Gastrocnemius medialis (tissue), 4 donors: ENCODE measurements around the gene PDE8A.

Experiments used
- POLR2A ChIP-seq, 2 donors: fragments of 450-650 bp; IDR thresholded peaks; one replicate each; pipeline ENCODE4 v1.6.1; 2017; ENCODE audit warnings: antibody characterized with exemption in 2 of 2, mild to moderate bottlenecking in 2 of 2, moderate library complexity in 2 of 2
- TF ChIP-seq, protein P1 (sequence below), 5 experiments: fragments of 450-650 bp in 3 of 5; fragments of 200-600 bp in 2 of 5; sonication (generic) in 2 of 5; IDR thresholded peaks in 4 of 5; conservative IDR thresholded peaks in 1 of 5; 1 replicate in 4 of 5; 2 replicates in 1 of 5; pipeline ENCODE4 v1.5.1; 2016 to 2019; ENCODE audit warnings: antibody characterized with exemption in 5 of 5, mild to moderate bottlenecking in 3 of 5, moderate library complexity in 3 of 5

DNA sequence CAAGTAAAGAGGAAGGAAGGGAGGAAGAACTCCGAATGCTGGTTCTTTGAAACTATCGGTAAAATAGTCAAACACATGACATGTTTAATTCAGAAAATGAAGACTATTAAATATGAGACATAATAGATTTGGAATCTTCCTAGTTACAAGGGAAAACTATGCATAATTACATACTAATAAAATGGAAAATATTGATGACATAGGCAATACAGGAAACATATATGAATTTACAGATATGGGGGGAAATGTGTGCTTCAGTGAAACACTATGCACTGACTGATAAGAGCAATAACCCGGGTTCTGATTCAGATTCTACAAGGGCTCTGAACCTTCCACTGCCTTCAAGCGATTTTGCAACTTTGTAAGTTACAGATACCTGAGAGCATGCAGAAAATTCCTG is 185.9 kb downstream of the PDE8A start:
- TF ChIP-seq, protein P1, sequence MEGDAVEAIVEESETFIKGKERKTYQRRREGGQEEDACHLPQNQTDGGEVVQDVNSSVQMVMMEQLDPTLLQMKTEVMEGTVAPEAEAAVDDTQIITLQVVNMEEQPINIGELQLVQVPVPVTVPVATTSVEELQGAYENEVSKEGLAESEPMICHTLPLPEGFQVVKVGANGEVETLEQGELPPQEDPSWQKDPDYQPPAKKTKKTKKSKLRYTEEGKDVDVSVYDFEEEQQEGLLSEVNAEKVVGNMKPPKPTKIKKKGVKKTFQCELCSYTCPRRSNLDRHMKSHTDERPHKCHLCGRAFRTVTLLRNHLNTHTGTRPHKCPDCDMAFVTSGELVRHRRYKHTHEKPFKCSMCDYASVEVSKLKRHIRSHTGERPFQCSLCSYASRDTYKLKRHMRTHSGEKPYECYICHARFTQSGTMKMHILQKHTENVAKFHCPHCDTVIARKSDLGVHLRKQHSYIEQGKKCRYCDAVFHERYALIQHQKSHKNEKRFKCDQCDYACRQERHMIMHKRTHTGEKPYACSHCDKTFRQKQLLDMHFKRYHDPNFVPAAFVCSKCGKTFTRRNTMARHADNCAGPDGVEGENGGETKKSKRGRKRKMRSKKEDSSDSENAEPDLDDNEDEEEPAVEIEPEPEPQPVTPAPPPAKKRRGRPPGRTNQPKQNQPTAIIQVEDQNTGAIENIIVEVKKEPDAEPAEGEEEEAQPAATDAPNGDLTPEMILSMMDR (IDR thresholded peaks at IDR 0.05 in 4 of 5, conservative IDR thresholded peaks at IDR 0.05 in 1 of 5), result no peak
- TF ChIP-seq POLR2A (IDR thresholded peaks at IDR 0.05), result no peak
